GM10266 (cell line): ENCODE data around the gene FILIP1L.

Experiments
- DNase-seq: peaks from one replicate; pipeline ENCODE4 v3.0.0; 2012; ENCODE audit errors: extremely low spot score
- TF ChIP-seq, protein P1 (sequence below): IDR thresholded peaks from 2 replicates; pipeline ENCODE4 v1.5.1; 2012; ENCODE audit warnings: mild to moderate bottlenecking, low read depth; ENCODE audit not compliant: control insufficient read depth, insufficient read depth; ENCODE audit errors: missing control alignments

The FILIP1L gene

DNA sequence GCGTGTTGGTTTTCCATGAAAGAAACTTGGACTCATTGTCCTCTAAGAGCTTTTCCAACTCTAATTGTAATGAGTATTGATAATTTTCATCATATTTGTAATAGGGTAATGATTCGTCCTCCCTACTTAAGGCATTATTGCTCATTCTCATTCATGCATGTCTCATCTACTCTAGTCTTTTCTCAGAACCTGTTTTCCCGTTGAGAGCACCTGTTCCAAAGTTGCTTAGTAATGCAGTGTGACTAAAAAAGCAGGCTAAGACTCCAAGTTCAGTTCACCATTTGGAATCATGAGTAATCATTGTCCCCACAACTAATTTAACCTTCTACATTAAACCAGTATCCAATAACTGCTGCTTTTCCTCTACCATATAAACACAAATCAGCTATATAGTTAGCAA is 84.0 kb downstream of the FILIP1L start:
- TF ChIP-seq, protein P1, sequence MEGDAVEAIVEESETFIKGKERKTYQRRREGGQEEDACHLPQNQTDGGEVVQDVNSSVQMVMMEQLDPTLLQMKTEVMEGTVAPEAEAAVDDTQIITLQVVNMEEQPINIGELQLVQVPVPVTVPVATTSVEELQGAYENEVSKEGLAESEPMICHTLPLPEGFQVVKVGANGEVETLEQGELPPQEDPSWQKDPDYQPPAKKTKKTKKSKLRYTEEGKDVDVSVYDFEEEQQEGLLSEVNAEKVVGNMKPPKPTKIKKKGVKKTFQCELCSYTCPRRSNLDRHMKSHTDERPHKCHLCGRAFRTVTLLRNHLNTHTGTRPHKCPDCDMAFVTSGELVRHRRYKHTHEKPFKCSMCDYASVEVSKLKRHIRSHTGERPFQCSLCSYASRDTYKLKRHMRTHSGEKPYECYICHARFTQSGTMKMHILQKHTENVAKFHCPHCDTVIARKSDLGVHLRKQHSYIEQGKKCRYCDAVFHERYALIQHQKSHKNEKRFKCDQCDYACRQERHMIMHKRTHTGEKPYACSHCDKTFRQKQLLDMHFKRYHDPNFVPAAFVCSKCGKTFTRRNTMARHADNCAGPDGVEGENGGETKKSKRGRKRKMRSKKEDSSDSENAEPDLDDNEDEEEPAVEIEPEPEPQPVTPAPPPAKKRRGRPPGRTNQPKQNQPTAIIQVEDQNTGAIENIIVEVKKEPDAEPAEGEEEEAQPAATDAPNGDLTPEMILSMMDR: no peak
- no peak for DNase-seq

DNA sequence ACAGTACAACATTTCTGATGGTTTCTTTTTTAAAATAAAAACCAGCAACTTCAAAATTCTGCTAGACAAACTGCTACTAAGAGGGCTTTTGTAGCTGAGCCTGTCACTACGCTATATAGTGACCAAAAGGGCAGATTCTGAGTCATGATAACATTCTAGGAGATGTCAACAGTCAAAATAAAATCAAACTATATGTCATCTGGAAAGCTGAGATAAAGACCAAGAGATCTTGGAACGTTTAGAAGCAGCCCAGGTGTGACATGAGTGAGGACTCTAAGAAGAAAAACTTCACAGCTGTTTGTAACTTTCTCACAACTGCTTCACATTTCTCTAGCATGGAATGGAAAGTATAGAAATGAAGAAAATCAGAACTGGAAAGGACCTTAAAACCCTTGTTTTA is 84.6 kb downstream of the FILIP1L start:
- DNase-seq: no peak
- TF ChIP-seq, protein P1: no peak

DNA sequence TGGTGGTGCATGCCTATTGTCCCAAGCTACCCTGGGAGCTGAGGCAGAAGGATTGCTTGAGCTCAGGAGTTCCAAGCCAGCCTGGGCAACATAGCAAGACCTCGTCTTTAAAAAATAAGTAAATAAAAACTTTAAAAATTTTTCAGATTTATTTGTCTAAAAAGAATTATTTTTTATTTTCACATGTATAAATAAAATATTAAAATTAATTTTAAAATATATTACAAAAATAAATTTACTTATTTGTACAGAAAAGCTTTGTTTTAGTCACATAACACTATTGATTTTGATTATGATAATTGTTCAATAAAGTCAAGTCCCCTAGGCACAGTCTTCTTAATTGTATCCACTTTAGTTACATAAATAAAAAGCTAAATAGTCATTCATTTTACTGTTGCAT is 85.2 kb downstream of the FILIP1L start:
- TF ChIP-seq, protein P1: no peak
- no peak for DNase-seq

DNA sequence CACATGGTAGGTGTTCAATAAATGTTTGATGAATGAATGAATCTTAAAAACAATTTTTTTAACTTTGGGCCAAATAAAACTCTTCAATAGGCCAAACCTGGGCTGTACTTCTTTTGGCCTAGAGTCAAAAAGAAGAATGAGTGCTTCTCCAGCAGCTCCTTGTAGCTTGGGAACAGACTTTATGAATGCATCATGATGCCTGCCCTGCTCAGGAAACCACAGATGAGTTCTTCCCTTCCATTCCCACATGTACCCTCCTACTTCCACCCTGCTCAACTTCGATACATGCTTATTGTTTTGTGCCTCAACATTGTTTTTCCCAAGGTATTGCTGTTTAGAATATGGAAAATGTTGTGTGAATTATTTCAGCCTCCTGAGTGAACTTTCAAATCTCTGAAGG is 87.0 kb downstream of the FILIP1L start:
- TF ChIP-seq, protein P1: no peak
- no peak for DNase-seq

DNA sequence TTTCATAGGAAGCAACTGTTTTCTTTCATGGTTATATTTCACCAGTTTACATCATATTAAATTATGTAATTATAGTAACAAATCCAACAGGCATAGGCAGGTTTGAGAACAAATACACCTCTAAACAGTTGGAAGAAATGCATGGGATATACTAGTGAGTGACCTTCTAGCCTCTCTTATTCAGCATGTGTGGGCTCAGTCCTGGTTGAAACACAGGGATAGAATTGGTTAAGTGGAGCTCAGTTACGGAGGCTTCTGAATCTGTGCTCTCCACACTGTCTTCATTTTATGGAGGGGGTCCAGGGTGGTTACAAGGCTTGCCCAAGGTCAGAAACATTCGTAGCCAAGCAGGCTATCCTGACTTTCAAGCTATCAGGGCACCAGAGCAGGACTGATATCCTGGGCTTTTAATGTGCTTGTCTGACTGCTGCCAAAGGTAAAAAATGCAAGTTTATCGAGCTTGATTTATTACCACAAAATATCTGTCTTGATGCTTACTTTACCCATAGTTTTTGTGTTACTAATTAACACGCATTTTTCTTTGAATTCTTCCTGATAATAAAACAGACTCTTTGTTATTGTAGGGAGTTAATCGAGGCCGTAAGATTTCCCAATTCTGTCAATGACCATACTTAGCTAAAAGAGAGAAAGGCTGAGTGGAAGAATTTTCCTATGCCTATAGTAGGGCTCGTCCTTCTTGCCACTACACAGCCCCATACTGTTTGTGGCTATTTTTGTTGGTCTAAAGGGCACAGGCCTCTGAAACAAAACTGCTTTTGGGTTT is 89.6 kb downstream of the FILIP1L start:
- TF ChIP-seq, protein P1: no peak
- DNase-seq: no peak

DNA sequence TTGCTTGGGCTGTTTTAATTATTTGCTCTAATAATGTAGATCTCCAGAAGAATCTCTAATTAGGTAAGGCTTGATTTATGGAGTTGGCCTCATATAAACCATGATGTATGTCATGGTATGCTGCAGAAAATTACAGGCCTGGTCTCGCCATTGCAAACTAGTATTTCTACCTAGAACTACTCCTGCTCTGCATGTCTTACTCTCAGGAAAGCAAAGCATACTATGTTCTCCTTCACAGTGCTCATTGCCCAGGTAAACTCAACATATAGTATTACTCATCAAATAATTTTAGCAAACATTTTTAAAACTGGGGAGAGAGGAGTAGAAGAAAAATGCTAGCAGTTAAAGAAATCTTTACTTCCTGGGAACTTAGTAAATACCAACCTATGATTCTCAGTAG is 90.7 kb downstream of the FILIP1L start:
- TF ChIP-seq, protein P1: no peak
- DNase-seq: no peak

DNA sequence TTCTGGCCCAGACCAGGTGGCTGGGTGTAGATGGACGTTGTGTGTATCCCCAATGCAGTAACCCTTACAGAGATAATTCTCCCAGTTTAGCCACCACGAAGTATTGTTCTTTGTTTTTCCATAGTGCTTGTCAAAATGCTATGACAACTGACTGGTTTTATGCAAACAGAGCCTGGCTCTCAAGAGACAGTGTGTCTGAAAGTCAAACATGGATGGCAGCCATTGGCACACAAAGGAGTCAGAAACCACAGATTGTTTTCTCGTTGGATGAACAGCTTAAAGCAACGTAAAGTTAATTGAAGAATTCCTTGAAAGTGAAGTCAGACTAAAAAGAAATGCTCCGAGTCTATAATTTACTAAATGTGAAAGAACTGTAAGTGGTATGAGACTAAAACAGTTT is 91.2 kb downstream of the FILIP1L start:
- no peak for DNase-seq
- TF ChIP-seq, protein P1: no peak
